Transverse colon (tissue), 4 donors: Measurements from ENCODE around the gene NMRAL1. TPM values are rescaled to one million over a fixed set of nuclear protein-coding genes. Genes with fewer than 3 reads are reported as not detected.

Source experiments
- DNase-seq: peaks from one replicate; pipeline ENCODE4 v3.0.0-alpha.2; 2019
- H3K27ac ChIP-seq, 4 donors: fragments of 200-600 bp; sonication (generic); 2 replicates each; pipeline ENCODE4 v1.5.1; 2016 to 2018; ENCODE audit warnings: inconsistent platforms in 4 of 4
- H3K27me3 ChIP-seq: fragments of 200-600 bp; sonication (generic); 2 replicates; pipeline ENCODE4 v1.5.1; 2017; ENCODE audit warnings: inconsistent platforms
- H3K36me3 ChIP-seq, 4 donors: fragments of 200-600 bp; sonication (generic); 2 replicates each; pipeline ENCODE4 v1.5.1; 2017 to 2019; ENCODE audit warnings: inconsistent platforms in 4 of 4
- H3K4me1 ChIP-seq, 4 donors: fragments of 200-600 bp; sonication (generic); 2 replicates each; pipeline ENCODE4 v1.5.1; 2017 to 2020; ENCODE audit warnings: inconsistent platforms in 4 of 4
- H3K4me3 ChIP-seq, 4 donors: fragments of 200-600 bp; sonication (generic); 1 replicate in 1 of 4; 2 replicates in 3 of 4; pipeline versions ENCODE4 v1.5.1 to v1.6.1; 2017 to 2019; ENCODE audit warnings: inconsistent platforms in 4 of 4
- H3K9me3 ChIP-seq, 2 donors: fragments of 200-600 bp; sonication (generic); 2 replicates each; pipeline ENCODE4 v1.5.1; 2017 to 2019; ENCODE audit warnings: inconsistent platforms in 2 of 2
- CTCF ChIP-seq, 5 experiments: fragments of 200-600 bp in 3 of 5; fragments of 450-650 bp in 2 of 5; sonication (generic) in 3 of 5; IDR thresholded peaks; 1 replicate in 2 of 5; 2 replicates in 3 of 5; pipeline ENCODE4 v1.5.1; 2016 to 2017; ENCODE audit warnings: antibody characterized with exemption in 5 of 5, inconsistent platforms in 3 of 5, mild to moderate bottlenecking in 2 of 5, moderate library complexity in 1 of 5
- EP300 ChIP-seq: sonication (generic); formaldehyde crosslinking; IDR thresholded peaks from one replicate; pipeline ENCODE4 v1.6.1; 2017; ENCODE audit warnings: antibody characterized with exemption, low read depth
- POLR2A ChIP-seq: fragments of 450-650 bp; IDR thresholded peaks from one replicate; pipeline ENCODE4 v1.6.1; 2016; ENCODE audit warnings: antibody characterized with exemption, mild to moderate bottlenecking, moderate library complexity
- POLR2AphosphoS5 ChIP-seq, 3 donors: sonication (generic); formaldehyde crosslinking; IDR thresholded peaks; one replicate each; pipeline ENCODE4 v1.6.1; 2016; ENCODE audit warnings: antibody characterized with exemption in 3 of 3
- WGBS, 2 donors: methylation state at CpG; one replicate each; pipeline ENCODE4 v1.1.5; 2018; ENCODE audit warnings: low coverage in 1 of 2; 5-methylcytosine and 5-hydroxymethylcytosine counted together
- in situ Hi-C, 4 donors: fragments of 200-750 bp; cut with MboI; loops; one replicate each; pipeline versions ENCODE4 v1.15.0 to v1.15.1; 2017; ENCODE audit warnings: low sequenced_read_pairs in 3 of 4, low pct_ligation_motif_present in 1 of 4, low pct_unique_long_range_greater_than_20kb in 1 of 4
- intact Hi-C: fragments of 100-400 bp; cut with DNase I; formaldehyde crosslinking; loops from one replicate; pipeline ENCODE4 v1.15.1; 2023; ENCODE audit warnings: low total_unique reads
- total RNA-seq, 4 donors: library from RNA; depleted of rRNA; stranded (reverse); fragments of >200 nt; gene quantifications; one replicate each; pipeline ENCODE4 v1.1.0, GENCODE V29; 2016

NMRAL1 gene
- total RNA-seq, result 10 to 100 TPM; 46.0 to 75.9 (median 66.6) TPM

- peak within 1 kb of the TSS; percentile 81 to 87 (median 84) for H3K27ac ChIP-seq
- in situ Hi-C loops, result no loop called here
- WGBS, 2 donors, result 2 to 50% methylated on average over 2 to 53 of the region's 60 CpGs
- peaks cover 0 to under 1% (median 0%) of the 10 kb centered on the region in 4 donors for H3K36me3 ChIP-seq
- no peaks in the 10 kb centered on the region for H3K27me3 ChIP-seq
- peaks cover 0 to 31% (median 20%) of the 10 kb centered on the region in 4 donors for H3K4me1 ChIP-seq
- no peaks in the 10 kb centered on the region for H3K9me3 ChIP-seq
- intact Hi-C loops, result no loop called here
- H3K4me3 ChIP-seq, result peak within 1 kb of the TSS; percentile 62 to 71 (median 70)
- TF ChIP-seq CTCF (IDR thresholded peaks at IDR 0.05), result peak in 1 of 5 experiments; percentile 6
- peak; percentile 61 for TF ChIP-seq POLR2A
- TF ChIP-seq EP300, result no peak
- peak; percentile 72 to 79 (median 75) for TF ChIP-seq POLR2AphosphoS5 (IDR thresholded peaks at IDR 0.05)
- peak; percentile 93 for DNase-seq
Measured at GRCh38 chr16:4474192-4474961, at the start of gene NMRAL1. Gene NMRAL1, minus strand, starts transcription at chr16:4474625. Its CDS starts 493 bp downstream, at chr16:4474132.

GRCh38 chr16:4523686-4524085 lies 49.3 kb upstream of the NMRAL1 start:
- no peaks in the 10 kb centered on the region for H3K27me3 ChIP-seq
- intact Hi-C loops (no loop called here), in situ Hi-C loops (no loop called here)
- no peak overlapping the region for H3K27ac ChIP-seq
- H3K4me1 ChIP-seq, result peaks cover 0 to 7% (median 0%) of the 10 kb centered on the region in 4 donors
- TF ChIP-seq CTCF (IDR thresholded peaks at IDR 0.05) (no peak), POLR2A (no peak), EP300 (no peak), POLR2AphosphoS5 (IDR thresholded peaks at IDR 0.05) (no peak)
- no peak for DNase-seq
- H3K4me3 ChIP-seq, result no peak overlapping the region
- 95 to 100% methylated on average over 1 to 4 of the region's 4 CpGs for WGBS, 2 donors
- no peaks in the 10 kb centered on the region for H3K9me3 ChIP-seq
- H3K36me3 ChIP-seq, result no peaks in the 10 kb centered on the region

GRCh38 chr16:4522051-4522581 lies 47.7 kb upstream of the NMRAL1 start:
- no peaks in the 10 kb centered on the region for H3K9me3 ChIP-seq
- TF ChIP-seq EP300, result no peak
- TF ChIP-seq POLR2A, result no peak
- no peak for TF ChIP-seq CTCF (IDR thresholded peaks at IDR 0.05)
- no peak for TF ChIP-seq POLR2AphosphoS5 (IDR thresholded peaks at IDR 0.05)
- intact Hi-C loops, result no loop called here

DNA sequence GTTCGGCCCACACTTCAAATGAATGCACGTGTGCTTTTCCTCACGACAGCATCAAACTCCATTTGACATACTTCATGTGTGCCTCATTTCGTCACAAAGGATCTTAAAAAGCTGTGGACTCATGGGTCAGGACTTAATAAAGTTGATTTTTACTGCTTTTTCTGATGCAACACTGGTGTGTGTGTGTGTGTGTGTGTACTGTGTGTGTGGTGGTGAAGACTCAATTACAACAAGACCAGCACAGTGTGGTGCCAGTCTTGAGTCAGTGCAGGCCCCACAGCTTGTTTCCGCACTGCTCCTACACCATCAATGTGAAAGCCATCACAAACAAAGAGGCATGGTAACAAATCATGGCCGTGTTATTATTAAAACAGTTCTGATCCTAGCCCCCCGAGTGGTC lies 46.5 kb upstream of the NMRAL1 start:
- H3K4me1 ChIP-seq, result peaks cover 0 to 12% (median 4%) of the 10 kb centered on the region in 4 donors
- intact Hi-C loops (no loop called here), in situ Hi-C loops (no loop called here)
- TF ChIP-seq POLR2A (no peak), CTCF (IDR thresholded peaks at IDR 0.05) (no peak), EP300 (no peak), POLR2AphosphoS5 (IDR thresholded peaks at IDR 0.05) (no peak)
- no peak overlapping the region for H3K4me3 ChIP-seq
- 78 to 84% methylated on average over 4 to 7 of the region's 7 CpGs for WGBS, 2 donors
- no peak overlapping the region for H3K27ac ChIP-seq
- H3K36me3 ChIP-seq, result no peaks in the 10 kb centered on the region
- H3K27me3 ChIP-seq, result no peaks in the 10 kb centered on the region
- no peak for DNase-seq
- no peaks in the 10 kb centered on the region for H3K9me3 ChIP-seq

More at GRCh38 chr16:4522051-4522581, 47.7 kb upstream of the NMRAL1 start:
- no peaks in the 10 kb centered on the region for H3K27me3 ChIP-seq
- H3K4me3 ChIP-seq, result no peak overlapping the region
- 65% methylated on average over 6 of the region's 8 CpGs; no CpG with 5 or more reads in 1 of the 2 donors for WGBS, 2 donors
- in situ Hi-C loops, result no loop called here
- DNase-seq, result no peak
- H3K36me3 ChIP-seq, result no peaks in the 10 kb centered on the region
- no peak overlapping the region for H3K27ac ChIP-seq
- peaks cover 0 to 7% (median 0%) of the 10 kb centered on the region in 4 donors for H3K4me1 ChIP-seq
